HT-29 (cell line): ENCODE measurements around the gene RAI1. TPM values are rescaled to one million over a fixed set of nuclear protein-coding genes. Genes with fewer than 3 reads are reported as not detected.
"Not testable (repeated sequence)": the region's sequence is repeated elsewhere in the genome, so short reads cannot be mapped to it uniquely, and the experiment has no call there.

ENCODE experiments used
- DNase-seq: peaks from one replicate; pipeline ENCODE4 v3.0.0-alpha.2; 2015; ENCODE audit warnings: low spot score
- total RNA-seq: library from RNA; depleted of rRNA; stranded (reverse); fragments of >200 nt; shearing (Covaris generic); gene quantifications from 2 replicates; pipeline ENCODE4 v1.2.3, GENCODE V29; 2014; rRNA removed

Gene RAI1, protein sequence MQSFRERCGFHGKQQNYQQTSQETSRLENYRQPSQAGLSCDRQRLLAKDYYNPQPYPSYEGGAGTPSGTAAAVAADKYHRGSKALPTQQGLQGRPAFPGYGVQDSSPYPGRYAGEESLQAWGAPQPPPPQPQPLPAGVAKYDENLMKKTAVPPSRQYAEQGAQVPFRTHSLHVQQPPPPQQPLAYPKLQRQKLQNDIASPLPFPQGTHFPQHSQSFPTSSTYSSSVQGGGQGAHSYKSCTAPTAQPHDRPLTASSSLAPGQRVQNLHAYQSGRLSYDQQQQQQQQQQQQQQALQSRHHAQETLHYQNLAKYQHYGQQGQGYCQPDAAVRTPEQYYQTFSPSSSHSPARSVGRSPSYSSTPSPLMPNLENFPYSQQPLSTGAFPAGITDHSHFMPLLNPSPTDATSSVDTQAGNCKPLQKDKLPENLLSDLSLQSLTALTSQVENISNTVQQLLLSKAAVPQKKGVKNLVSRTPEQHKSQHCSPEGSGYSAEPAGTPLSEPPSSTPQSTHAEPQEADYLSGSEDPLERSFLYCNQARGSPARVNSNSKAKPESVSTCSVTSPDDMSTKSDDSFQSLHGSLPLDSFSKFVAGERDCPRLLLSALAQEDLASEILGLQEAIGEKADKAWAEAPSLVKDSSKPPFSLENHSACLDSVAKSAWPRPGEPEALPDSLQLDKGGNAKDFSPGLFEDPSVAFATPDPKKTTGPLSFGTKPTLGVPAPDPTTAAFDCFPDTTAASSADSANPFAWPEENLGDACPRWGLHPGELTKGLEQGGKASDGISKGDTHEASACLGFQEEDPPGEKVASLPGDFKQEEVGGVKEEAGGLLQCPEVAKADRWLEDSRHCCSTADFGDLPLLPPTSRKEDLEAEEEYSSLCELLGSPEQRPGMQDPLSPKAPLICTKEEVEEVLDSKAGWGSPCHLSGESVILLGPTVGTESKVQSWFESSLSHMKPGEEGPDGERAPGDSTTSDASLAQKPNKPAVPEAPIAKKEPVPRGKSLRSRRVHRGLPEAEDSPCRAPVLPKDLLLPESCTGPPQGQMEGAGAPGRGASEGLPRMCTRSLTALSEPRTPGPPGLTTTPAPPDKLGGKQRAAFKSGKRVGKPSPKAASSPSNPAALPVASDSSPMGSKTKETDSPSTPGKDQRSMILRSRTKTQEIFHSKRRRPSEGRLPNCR (N-terminal part only)
- total RNA-seq: 35.4 and 37.8 TPM in 2 replicates

DNA sequence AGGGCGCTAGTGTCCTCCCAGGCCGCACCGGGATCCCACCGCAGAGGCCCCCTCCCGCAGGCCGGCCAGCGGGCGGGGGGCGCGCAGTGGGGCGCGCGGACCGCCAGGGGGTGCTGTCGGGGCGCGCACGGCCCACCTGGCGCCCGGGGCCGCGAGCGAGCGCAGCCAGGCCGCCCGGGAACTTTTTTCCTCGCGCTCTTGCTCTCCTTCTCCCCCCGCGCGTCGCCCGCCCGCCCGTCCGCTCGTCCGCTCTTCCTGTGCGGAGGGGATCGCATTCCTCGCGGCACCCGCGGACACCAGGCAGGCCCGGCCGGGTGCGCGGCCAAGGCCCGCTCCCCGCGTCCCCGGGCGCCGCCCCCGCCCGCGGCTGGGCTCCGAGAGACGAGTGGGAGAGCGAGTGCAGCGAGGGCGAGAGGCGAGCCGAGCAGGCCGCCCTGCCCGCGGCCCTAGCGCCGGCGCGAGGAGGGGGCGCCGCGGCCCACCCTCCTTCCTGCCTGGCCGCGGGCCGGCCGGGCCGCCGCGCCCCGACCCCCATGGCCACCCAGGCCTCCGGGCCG lies at the start of gene RAI1:
Gene RAI1, plus strand, starts transcription at position 272 of the 557 bp plus-strand sequence. CDS start 111,491 bp downstream, outside the sequence.
- peak; percentile 60 for DNase-seq

DNA sequence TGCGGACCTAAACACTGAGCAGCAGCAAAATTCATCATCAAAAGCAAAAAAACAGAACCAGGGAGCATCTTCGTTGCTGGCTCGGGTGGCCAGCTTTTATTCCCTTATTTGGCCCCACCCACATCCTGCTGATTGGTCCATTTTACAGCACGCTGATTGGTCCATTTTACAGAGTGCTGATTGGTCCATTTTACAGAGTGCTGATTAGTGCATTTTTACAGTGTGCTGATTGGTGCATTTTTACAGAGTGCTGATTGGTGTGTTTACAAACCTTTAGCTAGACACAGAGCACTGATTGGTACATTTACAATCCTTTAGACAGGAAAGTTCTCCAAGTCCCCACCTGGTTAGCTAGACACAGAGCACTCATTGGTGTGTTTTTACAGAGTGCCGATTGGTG lies 48.6 kb upstream of the RAI1 start:
- not testable (repeated sequence) for DNase-seq

DNA sequence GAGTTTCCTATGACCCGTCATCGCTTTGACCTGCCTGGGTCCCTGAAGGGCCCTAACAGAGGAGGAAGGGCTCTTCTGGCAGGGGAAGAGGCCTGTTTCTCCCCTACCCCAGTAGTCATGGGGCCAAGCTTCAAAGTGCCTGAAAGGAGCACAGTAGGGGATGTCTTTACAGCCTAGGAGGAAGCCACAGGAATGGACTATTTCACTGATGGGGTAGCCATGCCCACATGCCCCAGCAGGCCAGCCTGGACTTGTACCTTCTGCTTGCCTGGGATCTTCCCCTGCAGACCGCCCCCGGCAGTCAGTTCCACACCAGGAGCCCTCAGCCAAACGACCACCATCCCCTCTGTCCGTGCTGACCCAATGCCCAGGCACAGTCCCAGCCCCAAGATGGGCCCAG lies 47.9 kb upstream of the RAI1 start:
- no peak for DNase-seq

DNA sequence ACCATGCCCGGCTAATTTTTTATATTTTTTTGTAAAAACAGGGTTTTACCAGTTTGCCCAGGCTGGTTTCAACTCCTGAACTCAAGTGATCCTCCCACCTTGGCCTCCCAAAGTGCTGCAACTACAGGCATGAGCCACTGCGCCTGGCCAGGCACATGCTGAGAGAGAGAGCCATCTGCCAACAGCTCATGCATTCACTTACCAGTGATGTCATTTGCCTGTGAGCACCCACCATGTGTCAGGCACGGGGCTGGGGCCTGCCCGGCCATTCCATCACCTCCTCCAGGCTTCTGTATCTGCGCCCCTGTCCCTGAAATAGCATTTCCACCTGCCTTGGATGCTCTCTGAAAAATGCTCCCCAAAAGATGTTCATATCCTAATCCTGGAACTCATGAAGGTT lies 46.1 kb upstream of the RAI1 start:
- DNase-seq: no peak

DNA sequence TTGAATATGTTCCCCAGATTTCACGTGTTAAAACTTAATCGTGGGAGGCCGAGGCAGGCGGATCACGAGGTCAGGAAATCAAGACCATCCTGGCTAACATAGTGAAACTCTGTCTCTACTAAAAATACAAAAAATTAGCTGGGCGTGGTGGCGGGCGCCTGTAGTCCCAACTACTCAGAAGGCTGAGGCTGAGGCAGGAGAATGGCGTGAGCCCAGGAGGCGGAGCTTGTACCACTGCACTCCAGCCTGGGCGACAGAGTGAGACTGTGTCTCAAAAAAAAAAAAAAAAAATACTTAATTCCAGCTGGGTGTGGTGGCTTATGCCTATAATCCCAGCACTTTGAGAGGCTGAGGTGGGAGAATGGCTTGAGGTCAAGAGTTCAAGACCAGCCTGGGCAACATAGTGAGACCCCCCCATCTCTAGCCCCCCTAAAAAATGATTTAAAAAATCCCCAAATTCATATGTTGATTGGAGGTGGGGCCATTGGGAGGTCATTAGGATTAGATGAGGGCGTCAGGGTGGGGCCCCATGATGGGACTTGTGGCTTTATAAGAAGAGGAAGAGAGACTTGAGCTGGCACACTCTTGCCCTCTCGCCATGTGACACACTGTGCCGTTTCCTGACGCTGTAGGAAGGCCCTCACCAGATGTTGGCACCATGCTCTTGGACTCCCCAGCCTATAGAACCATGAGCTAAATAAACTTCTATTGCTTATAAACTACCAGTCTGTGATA lies 45.6 kb upstream of the RAI1 start:
- DNase-seq: not testable (repeated sequence)

DNA sequence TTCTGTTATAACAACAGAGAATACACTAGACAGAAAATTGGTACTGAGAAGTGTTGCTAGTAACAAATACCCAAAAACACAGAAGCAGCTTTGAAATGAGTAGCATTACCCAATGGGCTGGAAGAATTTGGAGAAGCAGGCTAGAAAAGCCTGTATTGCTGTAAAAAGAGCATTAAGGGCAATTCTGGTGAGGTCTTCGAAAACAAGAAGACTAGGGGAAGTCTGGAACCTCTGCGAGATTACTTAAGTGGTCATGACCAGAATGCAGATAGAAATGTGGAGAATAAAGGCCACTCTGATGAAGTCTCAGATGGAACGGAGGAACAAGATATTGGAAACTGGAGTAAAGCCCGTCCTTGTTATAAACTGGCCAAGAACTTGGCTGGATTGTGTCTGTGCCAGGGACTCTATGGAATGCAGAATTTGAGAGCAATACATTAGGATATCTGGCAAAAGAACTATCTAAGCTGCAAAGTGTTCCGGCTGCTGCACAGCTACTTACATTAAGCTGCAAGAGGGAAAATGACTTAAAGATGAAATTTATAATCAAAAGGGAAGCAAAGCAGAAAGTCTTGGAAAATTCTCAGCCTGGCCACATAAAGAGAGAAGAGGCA lies 44.9 kb upstream of the RAI1 start:
- DNase-seq: no peak

DNA sequence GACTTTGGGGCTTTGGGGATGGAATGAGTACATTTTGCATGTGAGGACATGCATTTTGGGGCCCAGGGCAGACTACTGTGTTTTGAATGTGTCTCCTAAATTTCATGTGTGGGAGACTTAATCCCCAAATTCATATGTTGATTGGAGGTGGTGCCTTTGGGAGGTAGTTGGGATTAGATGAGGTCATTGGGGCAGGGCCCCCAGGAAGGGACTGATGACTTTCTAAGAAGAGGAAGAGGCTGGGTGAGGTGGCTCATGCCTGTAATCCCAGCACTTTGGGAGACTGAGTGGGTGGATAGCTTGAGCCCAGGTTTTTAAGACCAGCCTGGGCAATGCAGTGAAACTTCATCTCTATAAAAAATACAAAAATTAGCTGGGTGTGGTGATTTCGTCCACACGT lies 42.8 kb upstream of the RAI1 start:
- DNase-seq: no peak

DNA sequence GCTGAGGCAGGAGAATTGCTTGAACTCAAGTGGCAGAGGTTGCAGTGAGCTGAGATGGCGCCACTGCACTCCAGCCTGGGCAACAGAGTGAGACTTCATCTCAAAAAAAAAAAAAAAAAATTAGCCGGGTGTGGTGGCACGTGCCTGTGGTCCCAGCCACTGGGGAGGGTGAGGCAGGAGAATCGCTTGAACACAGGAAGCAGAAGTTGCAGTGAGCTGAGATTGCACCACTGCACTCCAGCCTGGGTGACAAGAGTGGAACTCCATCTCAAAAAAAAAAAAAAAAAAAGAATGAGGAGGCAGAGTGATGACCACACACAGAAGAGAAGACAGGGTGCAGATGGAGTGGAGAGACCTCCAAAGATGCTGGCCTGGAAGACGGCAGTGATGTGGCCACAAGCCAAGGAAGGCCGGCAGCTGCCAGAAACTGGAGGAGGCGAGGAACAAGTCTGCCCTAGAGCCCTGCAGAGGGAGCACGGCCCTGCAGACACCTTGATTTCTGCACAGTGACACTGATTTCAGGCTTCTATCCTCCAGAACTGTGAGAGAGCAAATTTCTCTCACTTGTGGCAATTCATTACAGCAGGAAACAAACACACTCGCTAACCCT lies 41.5 kb upstream of the RAI1 start:
- DNase-seq: not testable (repeated sequence)

DNA sequence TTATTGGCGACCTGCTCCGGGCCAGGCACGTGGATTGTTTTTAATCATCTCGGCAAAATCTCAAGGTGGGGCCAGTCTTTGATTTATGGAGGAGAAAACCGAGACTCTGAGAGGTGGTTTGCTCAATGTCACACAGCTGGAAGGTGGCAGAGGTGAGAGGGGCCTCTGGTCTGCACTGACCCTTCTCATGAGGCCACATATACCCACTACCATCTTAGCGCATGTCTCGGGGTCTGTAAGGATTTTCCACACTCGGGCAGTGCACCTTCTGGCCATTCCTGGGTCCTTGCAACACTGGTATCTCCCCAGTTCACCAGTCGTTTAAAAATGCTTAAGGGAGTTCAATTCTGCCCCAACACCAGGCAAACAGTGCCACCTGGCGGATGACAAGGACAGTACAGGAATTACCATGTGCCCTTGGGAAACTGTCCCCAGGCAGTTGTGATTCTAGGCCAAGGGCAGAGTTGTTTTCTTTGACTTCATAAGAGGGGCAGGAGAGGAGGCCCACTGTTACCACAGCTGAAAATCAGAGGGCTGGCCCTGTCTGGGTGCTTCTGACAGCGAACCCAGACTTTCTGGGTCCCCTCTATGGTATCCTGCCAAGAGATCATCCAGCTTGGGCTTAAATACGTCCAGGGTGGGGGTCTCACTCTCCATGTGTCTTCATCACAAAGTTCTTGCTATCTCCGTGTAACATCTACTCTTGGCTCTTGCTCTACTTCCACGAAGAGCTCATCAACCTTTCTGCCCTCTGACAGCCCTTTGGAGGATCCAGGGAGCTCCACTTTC lies 39.4 kb upstream of the RAI1 start:
- peak; percentile 85 for DNase-seq

DNA sequence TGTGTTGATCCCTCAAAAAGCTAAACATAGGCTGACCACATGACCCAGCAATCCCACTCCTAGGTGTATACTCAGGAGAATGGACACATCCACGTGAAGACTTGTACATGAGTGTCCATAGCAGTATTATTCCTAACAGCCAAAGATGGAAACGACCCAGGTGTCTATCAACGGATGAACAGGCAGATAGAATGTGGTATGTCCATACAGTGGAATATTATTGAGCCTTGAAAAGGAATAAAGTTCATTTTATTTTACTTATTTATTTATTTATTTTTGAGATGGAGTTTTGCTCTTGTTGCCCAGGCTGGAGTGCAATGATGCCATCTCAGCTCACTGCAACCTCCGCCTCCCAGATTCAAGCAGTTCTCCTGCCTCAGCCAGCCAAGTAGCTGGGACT lies 36.1 kb upstream of the RAI1 start:
- not testable (repeated sequence) for DNase-seq

DNA sequence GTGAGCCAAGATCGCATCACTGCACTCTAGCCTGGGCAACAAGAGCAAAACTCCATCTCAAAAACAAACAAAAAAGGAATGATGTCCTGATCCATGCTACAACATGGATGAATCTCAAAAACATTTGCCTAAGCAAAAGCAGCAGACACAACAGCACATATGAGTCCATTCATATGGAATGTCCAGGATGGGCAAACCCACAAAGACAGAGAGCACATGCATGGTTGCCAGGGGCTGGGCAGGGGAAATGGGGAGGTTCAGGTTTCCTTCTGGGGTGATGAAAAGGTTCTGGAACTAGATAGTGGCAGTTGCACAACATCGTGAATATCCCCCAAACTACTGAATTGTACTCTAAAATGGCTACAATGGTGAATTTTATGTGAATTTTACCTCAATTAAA lies 35.3 kb upstream of the RAI1 start:
- no peak for DNase-seq

DNA sequence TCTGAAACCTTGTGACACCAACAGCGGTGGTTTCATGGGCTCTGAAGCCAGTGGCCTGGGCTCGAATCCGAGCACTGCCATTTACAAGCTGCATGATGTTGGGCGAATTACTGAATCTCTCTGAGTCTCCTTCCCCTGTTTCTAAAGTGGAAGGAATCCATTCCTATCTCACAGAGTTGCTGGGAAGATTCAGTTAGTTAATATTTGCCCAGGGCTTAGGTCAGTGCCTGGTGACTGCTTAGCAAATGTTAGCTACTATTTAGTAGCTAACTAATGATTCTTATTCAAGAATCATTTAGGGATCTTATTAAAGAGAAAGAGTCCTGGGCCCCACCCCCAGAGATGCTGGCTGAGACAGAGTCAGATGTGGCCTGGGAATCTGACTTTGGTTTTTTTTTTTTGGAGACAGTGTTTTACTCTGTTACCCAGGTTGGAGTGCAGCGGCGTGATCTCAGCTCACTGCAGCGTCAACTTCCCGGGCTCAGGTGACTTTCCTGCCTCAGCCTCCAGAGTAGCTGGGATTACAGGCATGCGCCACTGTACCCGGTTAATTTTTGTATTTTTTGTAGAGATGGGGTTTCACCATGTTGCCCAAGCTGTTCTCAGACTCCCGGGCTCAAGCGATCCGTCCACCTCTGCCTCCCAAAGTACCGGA lies 33.6 kb upstream of the RAI1 start:
- DNase-seq: no peak

DNA sequence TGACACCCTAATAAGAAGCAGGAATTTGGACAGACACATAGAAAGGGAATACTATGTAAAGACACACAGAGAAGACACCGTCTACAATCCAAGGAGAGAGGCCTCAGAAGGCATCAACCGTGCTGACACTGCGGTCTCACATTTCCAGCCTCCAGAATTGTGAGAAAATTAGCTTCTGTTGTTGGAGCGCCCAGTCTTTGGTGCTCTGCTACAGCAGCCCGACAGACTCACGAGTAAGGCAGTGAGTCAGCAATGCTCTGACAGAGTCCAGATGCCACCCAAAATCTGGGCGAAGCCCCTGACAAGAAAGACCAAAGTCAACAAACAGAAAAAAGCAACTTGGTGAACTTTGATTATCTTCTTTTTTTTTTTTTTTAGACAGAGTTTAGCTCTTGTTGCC lies 32.5 kb upstream of the RAI1 start:
- DNase-seq: no peak

DNA sequence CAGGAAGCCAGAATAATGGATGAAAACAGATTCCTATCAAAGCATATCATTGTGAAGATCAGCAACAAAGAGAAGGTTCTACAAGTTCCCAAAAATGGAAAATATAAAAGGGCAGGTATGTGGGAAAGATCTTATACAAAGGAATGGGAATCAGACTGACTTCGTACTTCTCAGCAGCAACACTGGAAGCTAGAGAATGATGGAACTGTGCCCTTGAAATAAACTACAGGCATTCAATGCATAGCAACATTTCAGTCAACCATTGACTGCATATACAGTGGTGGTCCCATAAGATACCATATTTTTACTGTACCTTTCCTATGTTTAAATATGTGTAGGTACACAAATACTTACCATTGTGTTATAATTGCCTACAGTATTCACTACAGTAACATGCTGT lies 30.3 kb upstream of the RAI1 start:
- DNase-seq: no peak

DNA sequence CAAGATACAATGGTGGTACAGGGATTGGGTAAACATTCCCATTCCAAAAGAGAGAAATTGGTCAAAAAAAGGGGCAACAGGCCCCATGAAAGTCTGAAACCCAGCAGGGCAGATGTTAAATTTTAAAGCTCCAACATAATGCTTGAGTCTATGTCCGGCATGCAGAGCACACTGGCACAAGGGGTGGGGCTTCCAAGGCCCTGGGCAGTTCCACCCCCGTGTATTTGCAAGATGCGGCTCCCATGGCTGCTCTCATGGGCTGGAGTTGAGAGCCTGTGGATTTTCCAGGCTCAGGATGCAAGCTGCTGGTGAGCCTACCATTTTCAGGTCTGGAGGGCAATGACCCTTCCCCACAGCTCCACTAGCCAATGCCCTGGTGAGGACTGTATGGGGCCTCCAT lies 27.9 kb upstream of the RAI1 start:
- no peak for DNase-seq

DNA sequence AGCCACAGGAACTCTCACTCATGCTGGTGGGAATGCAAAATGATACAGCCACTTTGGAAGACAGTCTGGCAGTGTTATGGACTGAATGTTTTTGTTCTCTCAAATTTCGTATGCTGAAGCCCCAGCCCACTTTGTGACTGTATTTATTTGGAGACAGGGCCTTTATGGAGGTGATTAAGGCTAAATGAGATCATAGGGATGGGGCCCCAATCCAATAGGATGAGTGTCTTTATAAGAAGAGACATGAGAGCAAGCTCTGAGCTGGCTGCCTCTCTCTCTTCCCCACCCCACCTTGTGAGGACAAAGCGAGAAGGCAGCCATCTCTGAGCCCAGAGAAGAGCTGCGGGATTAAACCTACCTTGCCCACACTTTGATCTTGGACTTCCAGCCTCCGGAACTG lies 21.9 kb upstream of the RAI1 start:
- DNase-seq: no peak

DNA sequence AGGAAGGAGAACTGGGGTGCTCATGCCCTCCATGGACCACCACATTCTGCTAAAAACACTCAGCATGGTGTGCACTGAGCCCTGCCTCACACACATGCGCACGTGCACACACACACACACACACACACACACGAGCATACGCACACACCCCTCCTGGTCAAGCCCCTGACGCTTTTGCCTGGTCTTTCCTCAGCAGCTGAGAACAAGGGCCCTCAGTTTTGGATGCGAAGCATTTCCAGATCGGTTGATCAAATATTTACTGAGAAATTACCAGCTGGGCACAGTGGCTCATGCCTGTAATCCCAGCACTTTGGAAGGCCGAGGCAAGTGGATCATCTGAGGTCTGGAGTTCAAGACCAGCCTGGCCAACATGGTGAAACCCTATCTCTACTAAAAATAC lies 20.1 kb upstream of the RAI1 start:
- no peak for DNase-seq

DNA sequence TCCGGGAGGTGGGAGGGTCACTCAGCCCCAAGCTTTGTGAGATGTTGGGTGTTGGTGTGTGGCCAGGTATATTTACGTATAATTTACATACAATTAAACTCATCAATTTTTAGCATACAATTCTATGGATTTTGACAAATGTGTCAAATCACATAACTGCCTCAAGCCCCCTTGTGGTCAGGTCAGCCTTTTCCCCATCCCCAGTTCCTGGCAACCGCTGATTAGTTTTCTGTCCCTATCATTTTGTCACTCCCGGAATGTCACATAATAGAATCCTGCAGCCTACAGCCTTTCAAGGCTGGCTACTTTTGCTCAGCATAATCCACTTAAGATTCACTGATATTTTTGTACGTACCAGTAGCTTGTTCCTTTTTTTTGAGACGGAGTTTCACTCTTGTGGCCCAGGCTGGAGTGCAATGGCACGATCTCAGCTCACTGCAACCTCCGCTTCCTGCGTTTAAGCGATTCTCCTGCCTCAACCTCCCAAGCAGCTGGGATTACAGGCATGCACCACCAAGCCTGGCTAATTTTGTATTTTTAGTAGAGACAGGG lies 19.3 kb upstream of the RAI1 start:
- no peak for DNase-seq
